A673 (cell line): ENCODE data around the gene CTSA. TPM values are rescaled to one million over a fixed set of nuclear protein-coding genes. Genes with fewer than 3 reads are reported as not detected.
A peak's percentile ranks its signal among the peaks of the same experiment; 100 is the strongest.

Experiments
- BruUV-seq: library from RNA; stranded (reverse); fragments of 400-500 nt; replicated peaks from 2 replicates; lab custom pipeline; 2021; lab: Mats Ljungman, UMichigan
- CTCF ChIA-PET: fragments of 300-600 bp; sonication (Branson Sonifier 250); formaldehyde crosslinking; loops from one replicate; lab custom pipeline; 2022; ENCODE audit warnings: antibody characterized with exemption; lab: Charles Lee
- POLR2A ChIA-PET: fragments of 300-600 bp; sonication (Branson Sonifier 250); formaldehyde crosslinking; loops from one replicate; lab custom pipeline; 2022; ENCODE audit warnings: antibody characterized with exemption; ENCODE audit not compliant: low non-redundant PET; lab: Charles Lee
- DNase-seq: peaks from one replicate; pipeline ENCODE4 v3.0.0-alpha.2; 2015; ENCODE audit warnings: low spot score
- H3K27ac ChIP-seq: fragments of 200-600 bp; sonication (generic); 2 replicates; pipeline ENCODE4 v1.5.1; 2016; ENCODE audit warnings: mixed run types, low read depth, mild to moderate bottlenecking, mixed read lengths, antibody characterized with exemption, low read length; ENCODE audit not compliant: poor library complexity, severe bottlenecking
- H3K27me3 ChIP-seq: fragments of 200-600 bp; sonication (generic); replicated peaks from 2 replicates; pipeline ENCODE4 v1.6.1; 2017; ENCODE audit warnings: mixed run types, low read depth, mild to moderate bottlenecking, mixed read lengths, antibody characterized with exemption, low read length; ENCODE audit not compliant: insufficient read depth, poor library complexity
- H3K36me3 ChIP-seq: fragments of 200-600 bp; sonication (generic); 2 replicates; pipeline ENCODE4 v1.6.1; 2016; ENCODE audit warnings: mixed run types, mild to moderate bottlenecking, mixed read lengths, antibody characterized with exemption, low read length; ENCODE audit not compliant: insufficient read depth, poor library complexity, severe bottlenecking
- H3K4me1 ChIP-seq: fragments of 200-600 bp; sonication (generic); 2 replicates; pipeline ENCODE4 v1.6.1; 2017; ENCODE audit warnings: mixed run types, mild to moderate bottlenecking, mixed read lengths, antibody characterized with exemption, low read length; ENCODE audit not compliant: insufficient read depth, poor library complexity, severe bottlenecking
- H3K4me3 ChIP-seq: fragments of 200-600 bp; sonication (generic); 2 replicates; pipeline ENCODE4 v1.5.1; 2016; ENCODE audit warnings: low read depth, mixed run types, mild to moderate bottlenecking, mixed read lengths, low read length; ENCODE audit not compliant: poor library complexity, severe bottlenecking
- H3K9me3 ChIP-seq: fragments of 200-600 bp; sonication (generic); 2 replicates; pipeline ENCODE4 v1.6.1; 2016; ENCODE audit warnings: mixed run types, low read depth, mild to moderate bottlenecking, mixed read lengths, antibody characterized with exemption, low read length; ENCODE audit not compliant: poor library complexity, severe bottlenecking
- CTCF ChIP-seq: fragments of 300-800, 200-600 bp; sonication (generic); conservative IDR thresholded peaks from 2 replicates; pipeline ENCODE4 v1.5.1; 2017; ENCODE audit warnings: low read depth, mild to moderate bottlenecking, antibody characterized with exemption, low read length, moderate library complexity, mixed read lengths
- EZH2 ChIP-seq: fragments of 200-600 bp; sonication (generic); IDR thresholded peaks from 2 replicates; pipeline ENCODE4 v1.6.1; 2017; ENCODE audit warnings: borderline replicate concordance, low read depth, mild to moderate bottlenecking, mixed read lengths, antibody characterized with exemption, low read length; ENCODE audit not compliant: poor library complexity, severe bottlenecking
- intact Hi-C: fragments of 100-400 bp; cut with micrococcal nuclease; formaldehyde crosslinking; loops from one replicate; pipeline ENCODE4 v1.10.0; 2022; ENCODE audit not compliant: unreplicated experiment
- total RNA-seq: library from RNA; stranded (reverse); gene quantifications from 2 replicates; pipeline ENCODE4 v1.2.3, GENCODE V29; 2021

Gene CTSA
- total RNA-seq, 1 experiment from 2014 or later: 83.5 TPM

- POLR2A ChIA-PET: interaction anchor here (0.6 kb wide), 1 partner anchor 20 kb away, joined by 5 read pairs; no protein-coding TSS in a partner anchor
- H3K27me3 ChIP-seq: no peaks in the 10 kb centered on the region
- intact Hi-C loops: no loop called here
- H3K27ac ChIP-seq: peak within 1 kb of the TSS; percentile 81
- H3K9me3 ChIP-seq: no peaks in the 10 kb centered on the region
- peaks cover 9% of the 10 kb centered on the region for H3K36me3 ChIP-seq
- peaks cover 17% of the 10 kb centered on the region for H3K4me1 ChIP-seq
- BruUV-seq: TSS peak; percentile 94
- peak within 1 kb of the TSS; percentile 63 for H3K4me3 ChIP-seq
- DNase-seq: peak; percentile 77
- CTCF ChIA-PET: interaction anchor here (0.5 kb wide), 1 partner anchor 90 kb away, joined by 3 read pairs; no protein-coding TSS in a partner anchor
- no peak for TF ChIP-seq CTCF
- TF ChIP-seq EZH2: no peak
Measured at GRCh38 chr20:45911486-45912343, 20.6 kb downstream of the CTSA start, which contains the start of gene PLTP. PLTP (minus strand) TSS chr20:45912155; CDS start chr20:45911452, 703 bp downstream.

- peak overlapping the region; percentile 63 for H3K4me3 ChIP-seq
- ChIA-PET POLR2A (no interaction called here), CTCF (interaction anchor here (0.5 kb wide), 1 partner anchor 90 kb away, joined by 3 read pairs; no protein-coding TSS in a partner anchor)
- no peaks in the 10 kb centered on the region for H3K27me3 ChIP-seq
- intact Hi-C loops: no loop called here
- H3K9me3 ChIP-seq: no peaks in the 10 kb centered on the region
- DNase-seq: no peak
- no TSS peak for BruUV-seq
- peaks cover 17% of the 10 kb centered on the region for H3K4me1 ChIP-seq
- no peak overlapping the region for H3K27ac ChIP-seq
- peaks cover 9% of the 10 kb centered on the region for H3K36me3 ChIP-seq
- TF ChIP-seq CTCF (no peak), EZH2 (no peak)
Measured at GRCh38 chr20:45912344-45912682, 21.2 kb downstream of the CTSA start.

GRCh38 chr20:45913116-45913515, 22.0 kb downstream of the CTSA start:
- no peaks in the 10 kb centered on the region for H3K27me3 ChIP-seq
- DNase-seq: no peak
- intact Hi-C loops: no loop called here
- no peaks in the 10 kb centered on the region for H3K9me3 ChIP-seq
- CTCF ChIA-PET: no interaction called here
- no peak overlapping the region for H3K27ac ChIP-seq
- peaks cover 4% of the 10 kb centered on the region for H3K36me3 ChIP-seq
- H3K4me3 ChIP-seq: no peak overlapping the region
- peaks cover 17% of the 10 kb centered on the region for H3K4me1 ChIP-seq
- TF ChIP-seq CTCF (no peak), EZH2 (no peak)
- POLR2A ChIA-PET: no interaction called here
- BruUV-seq: no TSS peak
